Endothelial cell of umbilical vein (primary cell): ENCODE measurements around the gene PKDREJ. TPM values are rescaled to one million over a fixed set of nuclear protein-coding genes. Genes with fewer than 3 reads are reported as not detected.

Experiments
- BruUV-seq: library from RNA; stranded (reverse); fragments of 400-500 nt; replicated peaks from 2 replicates; lab custom pipeline; 2021; lab: Mats Ljungman, UMichigan
- CTCF ChIA-PET: fragments of 300-600, 350-600 bp; sonication (Branson Sonifier 250); formaldehyde crosslinking; loops from one replicate; lab custom pipeline; 2021; ENCODE audit warnings: antibody characterized with exemption, inconsistent platforms; lab: Charles Lee
- POLR2A ChIA-PET: fragments of 300-600, 350-600 bp; sonication (Branson Sonifier 250); formaldehyde crosslinking; loops from one replicate; lab custom pipeline; 2021; ENCODE audit warnings: antibody characterized with exemption, inconsistent platforms; lab: Charles Lee
- DNase-seq: peaks from one replicate; pipeline ENCODE4 v3.0.0-alpha.2; 2011; ENCODE audit warnings: low read depth, low spot score
- FAIRE-seq: peaks from 2 replicates; lab custom pipeline; 2011; peaks lifted over from hg19 to GRCh38; lab: Jason Lieb, UNC
- H2AFZ ChIP-seq: 2 replicates; pipeline ENCODE4 v1.6.0; 2012; ENCODE audit warnings: low read depth, low read length, control low read depth, inconsistent platforms
- H3K27ac ChIP-seq: 2 replicates; pipeline ENCODE4 v1.5.1; 2011; ENCODE audit warnings: low read depth, mild to moderate bottlenecking, control low read depth, low read length, moderate library complexity; ENCODE audit not compliant: insufficient read depth
- H3K27me3 ChIP-seq, 2 experiments: 2 replicates each; pipeline versions ENCODE4 v1.6.0 to v1.6.1; 2011; ENCODE audit warnings: low read length in 2 of 2, mixed read lengths in 1 of 2; ENCODE audit not compliant: control insufficient read depth in 2 of 2, insufficient read depth in 2 of 2
- H3K36me3 ChIP-seq, 2 experiments: 2 replicates in 1 of 2; 3 replicates in 1 of 2; pipeline ENCODE4 v1.5.1; 2011; ENCODE audit warnings: low read length in 2 of 2, mild to moderate bottlenecking in 1 of 2, moderate library complexity in 1 of 2; ENCODE audit not compliant: control insufficient read depth in 2 of 2, insufficient read depth in 2 of 2; ENCODE audit errors: extremely low read depth in 1 of 2
- H3K4me1 ChIP-seq: 3 replicates; pipeline ENCODE4 v1.5.1; 2011; ENCODE audit warnings: mild to moderate bottlenecking, low read length; ENCODE audit not compliant: control insufficient read depth, insufficient read depth; ENCODE audit errors: extremely low read depth
- H3K4me2 ChIP-seq: 2 replicates; pipeline ENCODE4 v1.6.1; 2011; ENCODE audit warnings: low read length, control low read depth, mixed read lengths; ENCODE audit not compliant: insufficient read depth
- H3K4me3 ChIP-seq, 3 experiments: fragments of 200-600 bp in 1 of 3; sonication (generic), shearing (Covaris generic) in 1 of 3; replicated peaks in 1 of 3; 2 replicates each; pipeline ENCODE4 v1.5.1; 2011 to 2016; ENCODE audit warnings: control low read depth in 3 of 3, low read length in 3 of 3, mild to moderate bottlenecking in 2 of 3, inconsistent platforms in 1 of 3, low read depth in 1 of 3, moderate library complexity in 1 of 3; ENCODE audit not compliant: insufficient read depth in 1 of 3
- H3K79me2 ChIP-seq: 2 replicates; pipeline ENCODE4 v1.6.0; 2012; ENCODE audit warnings: low read length, inconsistent platforms; ENCODE audit not compliant: control insufficient read depth, insufficient read depth
- H3K9ac ChIP-seq: replicated peaks from 2 replicates; pipeline ENCODE3; 2011; ENCODE audit warnings: low read length, control low read depth; ENCODE audit not compliant: insufficient read depth; ENCODE audit errors: extremely low read depth
- H3K9me1 ChIP-seq: replicated peaks from 3 replicates; pipeline ENCODE4 v1.6.0; 2011; ENCODE audit warnings: mild to moderate bottlenecking, low read length; ENCODE audit not compliant: control insufficient read depth, insufficient read depth; ENCODE audit errors: extremely low read depth
- H3K9me3 ChIP-seq: replicated peaks from 2 replicates; pipeline ENCODE4 v1.5.1; 2012; ENCODE audit warnings: low read length, inconsistent platforms; ENCODE audit not compliant: control insufficient read depth, insufficient read depth
- H4K20me1 ChIP-seq: replicated peaks from 2 replicates; pipeline ENCODE3; 2011; ENCODE audit warnings: mild to moderate bottlenecking, low read length; ENCODE audit not compliant: control insufficient read depth, insufficient read depth; ENCODE audit errors: extremely low read depth
- CTCF ChIP-seq, 2 donors: IDR thresholded peaks; 1 replicate in 1 of 2; 2 replicates in 1 of 2; pipeline ENCODE4 v1.5.1; 2011; ENCODE audit warnings: low read length in 2 of 2, mild to moderate bottlenecking in 2 of 2, moderate library complexity in 2 of 2, control low read depth in 1 of 2, inconsistent platforms in 1 of 2, low read depth in 1 of 2; ENCODE audit not compliant: insufficient read depth in 1 of 2; ENCODE audit errors: extremely low read depth in 1 of 2
- EZH2 ChIP-seq: IDR thresholded peaks from 2 replicates; pipeline ENCODE4 v1.6.1; 2012; ENCODE audit warnings: borderline replicate concordance, low read depth, mild to moderate bottlenecking, moderate library complexity, low read length, inconsistent platforms; ENCODE audit not compliant: severe bottlenecking
- FOS ChIP-seq: IDR thresholded peaks from 2 replicates; pipeline ENCODE4 v1.6.1; 2011; ENCODE audit warnings: mild to moderate bottlenecking, low read length, moderate library complexity, borderline replicate concordance; ENCODE audit not compliant: insufficient read depth
- GATA2 ChIP-seq: IDR thresholded peaks from 2 replicates; pipeline ENCODE4 v1.7.0; 2011; ENCODE audit warnings: low read depth, mild to moderate bottlenecking, moderate library complexity, mixed read lengths, low read length; ENCODE audit not compliant: insufficient read length, insufficient read depth
- JUN ChIP-seq: IDR thresholded peaks from 2 replicates; pipeline ENCODE4 v1.6.1; 2011; ENCODE audit warnings: borderline replicate concordance, low read depth; ENCODE audit not compliant: insufficient read length, insufficient read depth
- MAX ChIP-seq: IDR thresholded peaks from 2 replicates; pipeline ENCODE4 v1.6.1; 2011; ENCODE audit not compliant: insufficient read depth, insufficient read length
- MYC ChIP-seq: IDR thresholded peaks from one replicate; pipeline ENCODE4 v1.6.1; 2011; ENCODE audit warnings: mild to moderate bottlenecking, low read depth, low read length
- POLR2A ChIP-seq: IDR thresholded peaks from 2 replicates; pipeline ENCODE4 v1.6.1; 2012; ENCODE audit warnings: low read depth, mild to moderate bottlenecking, control low read depth, low read length
- POLR2AphosphoS5 ChIP-seq: IDR thresholded peaks from 2 replicates; pipeline ENCODE4 v1.6.1; 2012; ENCODE audit warnings: low read depth, mild to moderate bottlenecking, control low read depth, low read length, moderate library complexity; ENCODE audit not compliant: insufficient read depth
- dilution Hi-C: fragments of 300-500 bp; cut with MboI; formaldehyde crosslinking; loops from one replicate; pipeline ENCODE4 v1.15.0; 2019; ENCODE audit warnings: low sequenced_read_pairs; ENCODE audit not compliant: extremely low pct_ligation_motif_present
- intact Hi-C: fragments of 100-400 bp; cut with micrococcal nuclease; formaldehyde crosslinking; loops from one replicate; pipeline ENCODE4 v1.10.0; 2022
- polyA plus RNA-seq, 4 experiments: library from polyadenylated mRNA; depleted of rRNA in 3 of 4; stranded (reverse) in 3 of 4; unstranded in 1 of 4; fragments of >200 nt; gene quantifications; 2 replicates each; pipeline versions ENCODE4 v1.2.1 to v1.2.3, GENCODE V29; 2011 to 2012; ENCODE audit warnings: missing spikeins in 1 of 4
- total RNA-seq: library from RNA; stranded (reverse); gene quantifications from 2 replicates; pipeline ENCODE4 v1.2.3, GENCODE V29; 2021

Gene PKDREJ
- total and polyA plus RNA-seq, 2 donors (not counting 3 experiments of a cell fraction or from before 2014, with no cell fraction given), result not detected

GRCh38 chr22:46214149-46214548 is 49.0 kb downstream of the PKDREJ start:
- intact Hi-C loops, result no loop called here
- no peak overlapping the region for H3K4me3 ChIP-seq
- no peaks in the 10 kb centered on the region for H3K4me1 ChIP-seq
- dilution Hi-C loops, result no loop called here
- no peaks in the 10 kb centered on the region for H3K9me3 ChIP-seq
- H3K36me3 ChIP-seq, result no peaks in the 10 kb centered on the region
- H3K9ac ChIP-seq, result no peak overlapping the region
- TF ChIP-seq CTCF (IDR thresholded peaks at IDR 0.05; ENCODE audit: extremely low read depth in 1 of 2, insufficient read depth in 1 of 2, low read depth in 1 of 2, low read length in 2 of 2), result no peak
- no peak for TF ChIP-seq POLR2A
- TF ChIP-seq EZH2, result no peak
- no peak for TF ChIP-seq MAX
- TF ChIP-seq FOS, result no peak
- TF ChIP-seq JUN, result no peak
- TF ChIP-seq GATA2, result no peak
- TF ChIP-seq MYC, result no peak
- TF ChIP-seq POLR2AphosphoS5, result no peak
- no peaks in the 10 kb centered on the region for H3K9me1 ChIP-seq
- FAIRE-seq (no peak), DNase-seq (no peak)
- H3K79me2 ChIP-seq, result no peaks in the 10 kb centered on the region
- H3K27ac ChIP-seq, result no peak overlapping the region
- H3K27me3 ChIP-seq, result no peaks in the 10 kb centered on the region
- H3K4me2 ChIP-seq, result no peak overlapping the region
- POLR2A ChIA-PET, result no interaction called here
- no TSS peak for BruUV-seq
- no peak overlapping the region for H2AFZ ChIP-seq
- CTCF ChIA-PET, result no interaction called here
- no peaks in the 10 kb centered on the region for H4K20me1 ChIP-seq
